Uterus (tissue), 4 donors: ENCODE results near the gene EXOC3. TPM values are rescaled to one million over a fixed set of nuclear protein-coding genes. Genes with fewer than 3 reads are reported as not detected.
A peak's percentile ranks its signal among the peaks of the same experiment; 100 is the strongest.

Source experiments
- DNase-seq, 2 donors: peaks; one replicate each; pipeline ENCODE4 v3.0.0-alpha.2; 2019 to 2020
- H3K27ac ChIP-seq, 2 donors: fragments of 200-600 bp; sonication (generic); 1 replicate in 1 of 2; 2 replicates in 1 of 2; pipeline ENCODE4 v1.5.1; 2016 to 2018
- H3K27me3 ChIP-seq, 2 donors: fragments of 200-600 bp; sonication (generic); one replicate each; pipeline ENCODE4 v1.5.1; 2018 to 2019; ENCODE audit warnings: control low read depth in 1 of 2
- H3K36me3 ChIP-seq, 2 donors: fragments of 200-600 bp; sonication (generic); one replicate each; pipeline ENCODE4 v1.5.1; 2019; ENCODE audit warnings: control low read depth in 1 of 2
- H3K4me1 ChIP-seq, 2 donors: fragments of 200-600 bp; sonication (generic); one replicate each; pipeline ENCODE4 v1.5.1; 2018 to 2019; ENCODE audit warnings: control low read depth in 1 of 2
- H3K4me3 ChIP-seq, 2 donors: fragments of 200-600 bp; sonication (generic); 1 replicate in 1 of 2; 2 replicates in 1 of 2; pipeline ENCODE4 v1.5.1; 2018 to 2019; ENCODE audit warnings: mild to moderate bottlenecking in 1 of 2
- H3K9me3 ChIP-seq, 2 donors: fragments of 200-600 bp; sonication (generic); one replicate each; pipeline ENCODE4 v1.5.1; 2019; ENCODE audit warnings: control low read depth in 1 of 2
- CTCF ChIP-seq, 4 experiments: fragments of 200-600 bp in 2 of 4; fragments of 450-650 bp in 2 of 4; sonication (generic) in 2 of 4; IDR thresholded peaks; one replicate each; pipeline ENCODE4 v1.5.1; 2016 to 2019; ENCODE audit warnings: antibody characterized with exemption in 4 of 4, mild to moderate bottlenecking in 2 of 4, moderate library complexity in 1 of 4
- POLR2A ChIP-seq, 2 donors: fragments of 450-650 bp; IDR thresholded peaks; one replicate each; pipeline ENCODE4 v1.6.1; 2016; ENCODE audit warnings: antibody characterized with exemption in 2 of 2, mild to moderate bottlenecking in 1 of 2, moderate library complexity in 1 of 2
- intact Hi-C: fragments of 100-400 bp; cut with DNase I; formaldehyde crosslinking; loops from one replicate; pipeline ENCODE4 v1.15.1; 2023; ENCODE audit warnings: low total_unique reads
- total RNA-seq, 4 donors: library from RNA; depleted of rRNA in 3 of 4; stranded (reverse); fragments of >200 nt in 3 of 4; gene quantifications; one replicate each; pipeline versions ENCODE4 v1.1.0 to v1.2.4, GENCODE V29; 2014 to 2023
- donor health status: DM: yes; HTN: yes; CAD: no.

EXOC3 gene
- total RNA-seq, 4 donors from 2014 or later, result 30.6 to 64.4 (median 50.2) TPM

- H3K4me1 ChIP-seq, result peaks cover 0 to 9% of the 10 kb centered on the region in 2 donors
- intact Hi-C loops, result no loop called here
- no peaks in the 10 kb centered on the region for H3K27me3 ChIP-seq
- no peak for TF ChIP-seq POLR2A (IDR thresholded peaks at IDR 0.05)
- TF ChIP-seq CTCF (IDR thresholded peaks at IDR 0.05), result no peak
- no peak overlapping the region for H3K27ac ChIP-seq
- no peaks in the 10 kb centered on the region for H3K36me3 ChIP-seq
- no peaks in the 10 kb centered on the region for H3K9me3 ChIP-seq
- H3K4me3 ChIP-seq, result no peak overlapping the region
- DNase-seq, result no peak
These were observed 4.4 kb upstream of the EXOC3 start for GRCh38 chr5:438481-438981.

GRCh38 chr5:439181-439580 lies 3.8 kb upstream of the EXOC3 start:
- no peak for DNase-seq
- intact Hi-C loops, result no loop called here
- Histone ChIP-seq H3K27ac (no peak overlapping the region), H3K4me3 (no peak overlapping the region), H3K4me1 (peaks cover 0 to 15% of the 10 kb centered on the region in 2 donors), H3K36me3 (no peaks in the 10 kb centered on the region), H3K9me3 (no peaks in the 10 kb centered on the region), H3K27me3 (no peaks in the 10 kb centered on the region)
- TF ChIP-seq CTCF (IDR thresholded peaks at IDR 0.05) (no peak), POLR2A (IDR thresholded peaks at IDR 0.05) (no peak)

GRCh38 chr5:439636-440035 lies 3.3 kb upstream of the EXOC3 start:
- Histone ChIP-seq H3K4me1 (peaks cover 0 to 18% of the 10 kb centered on the region in 2 donors), H3K4me3 (no peak overlapping the region), H3K9me3 (no peaks in the 10 kb centered on the region), H3K27ac (no peak overlapping the region), H3K27me3 (no peaks in the 10 kb centered on the region), H3K36me3 (no peaks in the 10 kb centered on the region)
- intact Hi-C loops, result no loop called here
- TF ChIP-seq POLR2A (IDR thresholded peaks at IDR 0.05) (no peak), CTCF (IDR thresholded peaks at IDR 0.05) (no peak)
- DNase-seq, result no peak

GRCh38 chr5:440401-441201 lies 2.4 kb upstream of the EXOC3 start:
- H3K27ac ChIP-seq, result no peak overlapping the region
- H3K27me3 ChIP-seq, result no peaks in the 10 kb centered on the region
- H3K9me3 ChIP-seq, result no peaks in the 10 kb centered on the region
- no peak for DNase-seq
- H3K4me1 ChIP-seq, result peaks cover 0 to 18% of the 10 kb centered on the region in 2 donors
- H3K4me3 ChIP-seq, result no peak overlapping the region
- TF ChIP-seq CTCF (IDR thresholded peaks at IDR 0.05), result no peak
- TF ChIP-seq POLR2A (IDR thresholded peaks at IDR 0.05), result no peak
- no peaks in the 10 kb centered on the region for H3K36me3 ChIP-seq
- intact Hi-C loops, result no loop called here

GRCh38 chr5:441996-442334 lies 1.0 kb upstream of the EXOC3 start:
- Histone ChIP-seq H3K36me3 (no peaks in the 10 kb centered on the region), H3K27ac (no peak overlapping the region), H3K4me1 (peaks cover 0 to 18% of the 10 kb centered on the region in 2 donors), H3K27me3 (no peaks in the 10 kb centered on the region), H3K9me3 (no peaks in the 10 kb centered on the region), H3K4me3 (peak overlapping the region; percentile 93 to 96)
- intact Hi-C loops, result no loop called here
- no peak for DNase-seq
- TF ChIP-seq CTCF (IDR thresholded peaks at IDR 0.05) (no peak), POLR2A (IDR thresholded peaks at IDR 0.05) (no peak)
